Stimulated activated CD4-positive, alpha-beta T cell treated with anti-CD3 and anti-CD28 coated beads, Interleukin-12 subunit alpha, Interleukin-12 subunit beta, amount 100 ng/mL, for 24 hours (primary cell): ENCODE results near the gene MON2.
"Not testable (repeated sequence)": the region's sequence is repeated elsewhere in the genome, so short reads cannot be mapped to it uniquely, and the experiment has no call there.

Experiments
- DNase-seq, 2 experiments: peaks; one replicate each; pipeline ENCODE4 v3.0.0-alpha.2; 2020; ENCODE audit warnings: low read depth in 2 of 2

Gene MON2

GRCh38 chr12:62466594-62467491, at the start of gene MON2:
Gene MON2 (plus strand): TSS chr12:62466826. CDS start chr12:62467208, 382 bp downstream.
- peak; percentile 76 to 78 for DNase-seq

GRCh38 chr12:62426089-62426488, 40.5 kb upstream of the MON2 start:
- no peak for DNase-seq

DNA sequence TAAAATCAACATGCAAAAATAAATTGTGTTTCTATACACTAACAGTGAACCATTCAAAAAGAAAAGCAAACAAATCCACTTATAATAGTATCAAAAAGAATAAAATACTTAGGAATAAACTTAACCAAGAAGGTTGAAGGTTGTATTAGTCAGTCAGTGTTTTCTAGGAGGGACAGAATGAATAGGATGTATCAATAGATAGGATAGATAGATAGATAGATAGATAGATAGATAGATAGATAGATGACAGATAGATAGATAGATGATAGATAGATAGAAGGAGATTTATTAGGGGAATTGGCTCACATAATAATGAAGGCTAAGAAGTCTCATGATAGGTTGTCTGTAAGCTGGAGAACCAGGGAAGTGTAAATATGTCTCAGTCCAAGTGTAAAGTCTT, 37.2 kb upstream of the MON2 start:
- DNase-seq, result no peak

- no peak for DNase-seq
Measured at GRCh38 chr12:62434494-62435302, 31.9 kb upstream of the MON2 start.

DNA sequence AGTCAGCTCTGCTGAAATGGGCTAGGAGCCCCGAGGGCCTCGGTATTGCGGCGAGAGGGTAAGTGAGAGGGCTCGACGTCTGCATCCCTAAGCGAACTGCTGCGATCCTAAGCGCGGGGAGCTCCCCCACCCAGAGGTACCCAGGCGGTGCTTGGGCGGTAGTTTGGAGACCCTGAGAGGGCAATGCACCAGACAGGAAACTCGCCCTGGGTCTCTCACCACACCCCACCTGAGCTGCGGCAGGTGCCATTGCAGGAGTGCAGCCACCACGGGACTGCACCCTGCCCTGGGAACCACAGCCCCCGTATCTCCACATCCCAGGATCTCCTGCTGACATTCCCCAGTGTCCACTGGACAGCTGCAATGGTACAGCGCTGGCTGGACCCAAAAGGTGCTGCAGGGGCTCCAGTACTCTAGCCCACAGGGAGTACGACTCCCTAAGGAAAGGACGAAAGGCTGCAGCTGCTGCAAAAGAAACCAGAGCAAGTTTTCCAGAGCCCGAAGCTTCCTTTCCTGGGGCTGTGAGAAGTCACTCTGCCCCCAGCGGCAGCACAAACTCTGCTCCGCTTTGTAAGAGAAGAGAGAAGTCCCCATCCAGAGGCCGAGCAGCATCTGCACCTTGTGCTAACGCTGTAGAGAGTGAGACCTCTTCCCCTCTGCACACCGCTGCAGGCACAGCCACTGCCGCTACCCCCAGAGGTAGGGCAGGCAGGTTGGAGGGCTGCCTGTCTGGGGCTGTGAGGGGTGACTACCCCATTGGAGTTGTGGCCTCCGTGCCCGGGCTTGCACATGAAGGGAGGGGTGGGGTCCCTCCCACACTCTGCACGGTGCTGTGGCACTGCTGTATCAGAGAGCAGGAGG, 31.1 kb upstream of the MON2 start:
- peak in 1 of 2 experiments; percentile 14 for DNase-seq

GRCh38 chr12:62436164-62436503, 30.5 kb upstream of the MON2 start:
- DNase-seq, result no peak

GRCh38 chr12:62438098-62438692, 28.4 kb upstream of the MON2 start:
- DNase-seq, result peak in 1 of 2 experiments; percentile 22

- DNase-seq, result no peak
Measured at GRCh38 chr12:62446754-62447452, 19.7 kb upstream of the MON2 start.

- DNase-seq, result no peak
Measured at GRCh38 chr12:62448436-62448835, 18.2 kb upstream of the MON2 start.

DNA sequence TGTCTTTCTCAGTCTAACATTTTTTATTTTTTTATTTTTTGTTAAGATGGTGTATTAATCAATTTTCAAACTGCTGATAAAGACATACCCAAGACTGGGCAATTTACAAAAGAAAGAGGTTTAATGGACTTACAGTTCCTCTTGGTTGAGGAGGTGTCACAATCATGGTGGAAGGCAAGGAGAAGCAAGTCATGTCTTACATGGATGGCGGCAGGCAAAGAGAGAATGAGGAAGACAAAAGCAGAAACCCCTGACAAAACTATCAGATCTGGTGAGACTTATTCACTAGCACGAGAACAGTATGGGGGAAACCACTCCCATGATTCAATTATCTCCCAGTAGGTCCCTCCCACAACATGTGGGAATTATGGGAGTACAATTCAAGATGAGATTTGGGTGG, 11.2 kb upstream of the MON2 start:
- not testable (repeated sequence) for DNase-seq

DNA sequence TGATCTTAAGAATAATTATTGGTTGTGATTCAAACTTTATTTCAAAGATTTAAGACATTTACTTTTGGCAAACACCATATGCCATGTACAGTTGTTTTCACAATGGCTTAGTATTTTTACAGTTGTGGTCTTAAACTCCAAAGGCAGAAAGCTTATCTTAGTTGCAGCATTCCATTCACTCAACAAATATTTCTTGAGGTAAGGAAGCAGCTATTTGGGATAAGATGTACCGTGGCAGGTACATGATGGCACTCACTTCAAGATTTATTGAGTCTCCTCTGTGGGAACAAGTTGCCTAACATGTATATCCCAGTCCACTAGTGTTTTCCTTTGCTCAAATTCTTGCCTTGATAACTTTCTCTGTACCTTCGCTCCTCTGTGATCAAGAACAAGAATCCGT, 8.0 kb upstream of the MON2 start:
- no peak for DNase-seq

DNA sequence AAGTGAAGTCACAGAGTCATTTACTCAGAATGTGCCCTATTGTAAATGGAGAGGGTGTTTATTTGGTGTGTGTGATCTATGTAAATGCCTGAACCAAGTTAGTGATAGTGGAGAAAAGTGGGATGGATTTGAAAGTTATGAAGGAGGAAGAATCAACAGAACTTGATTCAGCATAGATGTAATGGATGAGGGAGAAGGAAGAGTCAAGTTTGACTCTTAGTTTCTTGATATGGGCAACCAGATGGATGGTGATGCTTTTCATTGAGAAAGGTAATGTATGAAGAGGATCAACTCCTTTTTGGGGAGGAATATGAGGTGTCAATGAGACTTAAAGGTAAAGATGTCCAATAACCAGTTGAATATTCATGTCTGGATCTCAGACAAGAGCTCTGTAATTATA, 6.7 kb upstream of the MON2 start:
- no peak for DNase-seq

- DNase-seq, result not testable (repeated sequence)
Measured at GRCh38 chr12:62461171-62461837, 5.3 kb upstream of the MON2 start.

GRCh38 chr12:62463252-62463651, 3.4 kb upstream of the MON2 start:
- not testable (repeated sequence) for DNase-seq

DNA sequence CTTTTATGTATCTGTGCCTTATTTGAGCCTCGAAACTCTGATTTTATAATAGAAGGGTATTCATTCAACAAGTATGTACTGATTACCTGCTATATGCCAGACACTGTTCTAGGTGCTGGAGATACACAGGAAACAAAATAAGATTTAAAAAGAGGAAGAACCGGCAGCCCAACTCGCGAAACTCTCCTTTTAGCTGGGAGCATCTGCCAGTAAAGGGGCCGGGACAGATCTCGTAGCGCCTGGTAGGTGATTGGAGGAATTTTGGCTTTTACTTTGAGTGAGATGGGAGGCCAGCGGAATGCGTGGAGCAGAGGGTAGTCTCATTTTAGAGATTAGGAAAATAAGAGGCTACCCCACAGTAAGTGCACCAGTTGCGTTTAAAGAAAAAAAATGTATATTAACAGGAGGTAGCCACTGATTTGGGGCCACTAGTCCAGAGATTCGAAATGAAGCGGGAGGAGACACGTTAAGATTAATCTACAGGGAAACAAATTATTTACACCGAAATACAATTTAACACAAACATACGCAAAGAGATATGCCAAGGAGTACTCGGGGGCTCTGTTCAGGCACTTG, 520 bp upstream of the MON2 start:
- DNase-seq, result peak in 1 of 2 experiments; percentile 4

- DNase-seq, result no peak
Measured at GRCh38 chr12:62468397-62468796, 1.8 kb downstream of the MON2 start.

DNA sequence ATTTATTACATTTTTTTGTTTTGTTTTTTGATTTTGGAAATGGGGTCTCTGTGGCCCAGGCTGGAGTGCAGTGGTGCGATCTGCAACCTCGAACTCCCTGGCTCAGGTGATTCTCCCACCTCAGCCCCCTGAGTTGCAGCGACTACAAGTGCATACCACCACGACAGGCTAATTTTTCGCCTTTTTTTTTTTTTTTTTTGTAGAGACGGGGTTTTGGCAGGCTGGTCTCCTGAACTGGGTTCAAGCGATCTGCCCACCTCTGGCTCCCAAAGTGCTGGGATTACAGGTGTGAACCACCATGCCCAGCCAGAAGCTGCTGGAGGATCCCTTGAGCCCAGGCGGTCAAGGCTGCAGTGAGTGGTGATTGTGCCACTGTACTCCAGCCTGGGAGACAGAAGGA, 2.3 kb downstream of the MON2 start:
- DNase-seq, result no peak

DNA sequence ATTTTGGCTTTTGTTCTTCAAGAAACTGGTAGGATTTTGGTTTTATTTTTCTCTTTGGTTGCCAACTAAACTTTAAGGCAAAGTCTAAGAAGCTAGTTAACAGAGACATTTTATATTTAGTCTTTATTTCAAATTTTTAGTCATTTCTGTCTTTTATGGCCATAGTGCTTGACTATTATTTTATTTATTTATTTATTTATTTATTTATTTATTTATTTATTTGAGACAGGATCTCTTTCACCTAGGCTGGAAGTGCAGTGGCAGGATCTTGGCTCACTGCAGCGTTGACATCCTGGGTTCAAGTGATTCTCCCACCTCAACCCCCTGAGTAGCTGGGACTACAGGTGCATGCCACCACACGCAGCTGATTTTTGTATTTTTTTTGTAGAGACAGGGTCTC, 3.1 kb downstream of the MON2 start:
- no peak for DNase-seq

GRCh38 chr12:62471734-62472133, 5.1 kb downstream of the MON2 start:
- DNase-seq, result no peak

DNA sequence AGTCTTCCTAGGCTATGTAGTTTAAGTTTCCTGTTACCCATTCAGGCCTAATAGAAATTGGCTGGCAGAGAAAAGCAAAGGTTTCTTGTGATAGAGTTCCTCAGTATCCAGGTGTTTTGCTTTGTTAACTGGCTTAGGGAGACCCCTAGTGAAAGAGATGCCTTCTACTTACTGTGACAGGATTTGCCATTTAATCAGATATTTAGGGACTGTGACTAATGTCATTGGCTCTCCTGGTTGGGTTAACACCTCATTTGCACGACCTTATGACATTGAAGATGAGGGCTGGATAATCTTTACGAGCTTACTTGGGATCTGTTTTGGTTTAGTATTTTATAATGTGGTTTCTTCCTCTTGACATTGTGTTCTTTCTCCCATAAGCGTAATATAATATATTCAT, 5.8 kb downstream of the MON2 start:
- DNase-seq, result no peak
